AG10803 (cell line): Measurements from ENCODE around the gene AFAP1L1.
A peak's percentile ranks its signal among the peaks of the same experiment; 100 is the strongest.

Source experiments
- DNase-seq: peaks from one replicate; pipeline ENCODE4 v3.0.0; 2010; ENCODE audit warnings: low read depth
- H3K4me3 ChIP-seq: 2 replicates; pipeline ENCODE4 v1.5.1; 2011; ENCODE audit warnings: mild to moderate bottlenecking, low read length, control low read depth
- TF ChIP-seq, protein P1 (sequence below): conservative IDR thresholded peaks from 2 replicates; pipeline ENCODE4 v1.5.1; 2011; ENCODE audit warnings: mild to moderate bottlenecking, low read length, control low read depth, inconsistent platforms

The AFAP1L1 gene

DNA sequence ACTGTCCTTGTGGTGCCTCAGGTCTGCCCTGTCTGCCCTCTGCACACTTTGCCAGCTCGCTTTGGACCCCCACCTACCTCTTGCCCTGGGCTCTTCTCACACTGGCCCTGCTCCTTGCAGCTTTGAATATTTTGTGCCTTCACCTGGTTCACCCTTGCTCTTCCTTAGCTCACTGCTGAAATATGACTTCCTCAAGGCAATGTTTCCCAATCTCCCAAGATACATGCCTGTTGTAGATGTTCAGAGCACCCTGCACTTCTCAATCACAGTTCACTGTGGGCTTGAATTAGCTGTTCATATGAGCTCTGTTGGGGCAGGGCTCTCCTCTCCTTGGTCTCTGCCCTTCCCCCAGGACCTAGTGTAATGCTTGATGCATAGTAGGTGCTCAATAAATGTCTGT lies 8.0 kb downstream of the AFAP1L1 start:
- no peak for DNase-seq
- TF ChIP-seq, protein P1, sequence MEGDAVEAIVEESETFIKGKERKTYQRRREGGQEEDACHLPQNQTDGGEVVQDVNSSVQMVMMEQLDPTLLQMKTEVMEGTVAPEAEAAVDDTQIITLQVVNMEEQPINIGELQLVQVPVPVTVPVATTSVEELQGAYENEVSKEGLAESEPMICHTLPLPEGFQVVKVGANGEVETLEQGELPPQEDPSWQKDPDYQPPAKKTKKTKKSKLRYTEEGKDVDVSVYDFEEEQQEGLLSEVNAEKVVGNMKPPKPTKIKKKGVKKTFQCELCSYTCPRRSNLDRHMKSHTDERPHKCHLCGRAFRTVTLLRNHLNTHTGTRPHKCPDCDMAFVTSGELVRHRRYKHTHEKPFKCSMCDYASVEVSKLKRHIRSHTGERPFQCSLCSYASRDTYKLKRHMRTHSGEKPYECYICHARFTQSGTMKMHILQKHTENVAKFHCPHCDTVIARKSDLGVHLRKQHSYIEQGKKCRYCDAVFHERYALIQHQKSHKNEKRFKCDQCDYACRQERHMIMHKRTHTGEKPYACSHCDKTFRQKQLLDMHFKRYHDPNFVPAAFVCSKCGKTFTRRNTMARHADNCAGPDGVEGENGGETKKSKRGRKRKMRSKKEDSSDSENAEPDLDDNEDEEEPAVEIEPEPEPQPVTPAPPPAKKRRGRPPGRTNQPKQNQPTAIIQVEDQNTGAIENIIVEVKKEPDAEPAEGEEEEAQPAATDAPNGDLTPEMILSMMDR, result no peak
- no peak overlapping the region for H3K4me3 ChIP-seq

DNA sequence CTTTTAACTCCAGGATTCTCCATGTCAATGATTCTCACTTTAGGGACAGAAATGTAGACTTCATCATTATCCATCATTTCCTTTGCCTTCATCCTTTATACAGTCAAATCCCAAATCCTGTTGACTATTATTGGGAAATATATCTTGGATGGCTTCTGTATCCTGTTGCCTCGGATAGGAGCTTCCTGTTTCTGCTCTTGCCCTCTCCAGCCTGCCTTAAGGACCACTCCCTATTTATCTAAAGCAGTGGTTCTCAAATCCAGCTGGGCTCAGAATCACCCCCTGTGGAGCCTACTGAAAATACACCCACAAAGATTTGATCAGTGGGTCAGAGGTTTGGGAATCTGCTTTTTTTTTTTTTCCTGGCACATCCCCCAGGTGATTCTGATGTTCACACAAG lies 8.5 kb downstream of the AFAP1L1 start:
- TF ChIP-seq, protein P1, result 0 out of 2 replicates have a peak, but pooled peaks have one; percentile 3
- no peak overlapping the region for H3K4me3 ChIP-seq
- no peak for DNase-seq

DNA sequence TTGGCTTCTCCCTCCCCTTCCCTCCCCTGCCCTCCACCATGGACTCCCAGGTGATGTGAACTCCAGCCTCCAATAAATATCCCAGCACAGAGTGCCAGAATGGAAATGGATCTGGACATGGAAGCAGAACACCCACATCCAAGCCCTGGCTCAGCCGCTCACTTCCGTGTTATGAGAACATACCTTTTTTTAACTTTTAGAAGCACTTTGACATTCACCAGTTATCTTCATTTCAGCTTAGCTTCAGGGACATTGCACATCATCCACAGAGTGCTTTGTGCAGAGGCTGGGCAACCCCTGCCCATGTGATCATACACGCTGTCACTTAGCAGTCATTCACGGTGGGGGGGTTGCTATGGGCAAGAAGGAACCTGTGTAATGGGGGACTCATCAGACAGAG lies 9.1 kb downstream of the AFAP1L1 start:
- TF ChIP-seq, protein P1, result no peak
- H3K4me3 ChIP-seq, result no peak overlapping the region
- DNase-seq, result no peak

DNA sequence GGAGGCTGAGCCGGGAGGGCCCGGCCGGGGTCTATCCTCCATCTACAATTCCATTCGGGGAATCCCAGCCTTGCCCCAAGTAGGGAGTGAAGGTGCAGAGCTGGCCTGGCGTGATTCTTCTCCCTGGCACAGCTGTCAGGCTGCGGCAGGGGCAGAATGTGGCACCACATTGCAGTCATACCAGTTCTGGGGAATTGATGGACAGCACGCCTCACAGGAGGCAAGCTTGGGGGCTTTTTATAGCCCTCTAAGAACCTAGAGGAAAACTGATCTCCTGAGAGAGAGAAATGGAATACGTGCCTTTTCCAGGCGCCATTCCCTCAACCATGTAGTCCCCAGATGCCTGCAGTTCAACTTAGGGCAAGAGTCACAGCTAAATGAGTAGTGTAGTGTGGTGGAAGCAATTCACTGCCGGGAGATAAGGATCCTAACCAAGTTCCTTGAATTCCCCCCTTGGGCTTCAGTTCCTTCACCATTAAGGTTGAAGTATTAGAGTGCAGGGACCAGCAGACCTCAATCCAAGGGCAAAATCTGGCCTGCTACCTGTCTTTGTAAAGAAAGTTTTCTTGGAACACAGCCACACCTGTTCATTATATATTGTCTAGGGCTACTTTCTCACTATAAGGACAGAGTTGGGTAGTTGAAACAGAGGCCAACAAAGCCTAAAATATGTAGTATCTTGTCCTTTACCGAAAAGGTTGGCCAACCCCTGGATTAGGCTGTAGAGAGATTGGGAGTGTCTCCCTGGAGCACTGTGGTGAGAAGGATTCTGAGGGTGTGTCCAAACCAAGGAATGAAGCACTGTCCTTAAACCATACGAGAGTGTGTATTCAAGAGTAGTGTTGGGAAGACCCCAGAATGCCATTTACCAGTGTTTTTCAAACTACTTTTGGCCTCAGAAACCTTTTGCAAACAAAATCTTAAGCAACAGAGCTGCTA lies 10.6 kb downstream of the AFAP1L1 start:
- no peak for DNase-seq
- no peak overlapping the region for H3K4me3 ChIP-seq
- TF ChIP-seq, protein P1, result no peak

DNA sequence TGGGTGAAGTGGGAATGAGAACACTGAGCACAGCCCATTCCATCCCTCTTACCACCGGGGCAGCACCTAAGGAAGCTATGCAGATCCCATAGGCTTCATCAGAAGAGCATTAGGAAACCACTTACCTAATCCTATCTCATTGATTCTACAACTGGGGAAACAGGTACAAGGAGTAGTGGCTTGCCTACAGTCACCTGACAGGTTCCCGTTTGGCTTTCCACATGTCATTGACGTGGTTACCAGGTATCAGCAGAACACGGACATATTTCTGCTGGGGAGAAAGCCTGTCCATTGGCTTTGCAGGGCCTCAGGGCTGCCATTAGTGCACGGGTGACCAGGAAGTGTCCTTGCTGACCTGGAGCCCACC lies 11.3 kb downstream of the AFAP1L1 start:
- DNase-seq, result no peak
- H3K4me3 ChIP-seq, result no peak overlapping the region
- TF ChIP-seq, protein P1, result no peak

DNA sequence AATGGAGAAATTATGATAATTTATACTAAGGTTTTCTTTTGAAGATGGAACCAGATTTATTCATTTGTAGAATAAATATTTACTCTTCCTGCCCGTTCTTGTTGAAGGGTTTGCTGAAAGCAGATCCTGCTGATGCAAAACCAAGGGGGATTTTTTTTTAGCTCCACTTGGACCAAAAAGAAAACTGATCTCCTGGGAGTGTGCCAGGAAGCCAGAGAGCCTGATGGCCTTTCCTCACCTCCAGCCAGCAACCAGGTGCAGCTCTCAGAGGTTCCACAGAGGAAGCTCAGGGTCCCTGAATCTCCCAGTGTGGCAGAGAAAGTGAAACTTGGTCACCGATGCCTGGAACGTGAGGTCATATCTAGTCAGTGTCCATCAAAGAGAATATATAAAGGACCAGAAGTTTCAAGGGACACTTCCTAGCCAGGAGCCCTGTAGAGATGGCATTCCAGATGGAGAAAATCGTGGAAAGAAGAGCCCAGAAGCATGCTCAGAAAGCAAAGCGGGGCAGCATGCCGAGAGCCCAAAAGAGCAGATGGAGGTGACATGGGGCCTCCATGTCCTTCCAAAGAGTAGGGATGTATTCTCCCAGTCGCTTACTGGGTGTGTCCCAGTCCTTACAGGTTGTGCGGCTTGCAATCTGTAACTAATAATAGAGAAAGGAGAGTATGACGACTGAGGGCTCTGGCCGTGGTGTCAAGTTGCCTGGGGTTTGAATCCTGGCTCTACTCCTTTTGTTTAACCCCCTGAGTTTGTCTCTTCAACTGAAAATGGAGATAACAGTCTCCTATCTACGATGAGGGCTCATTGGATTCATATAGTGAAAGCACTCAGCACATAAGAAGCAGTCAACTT lies 12.2 kb downstream of the AFAP1L1 start:
- DNase-seq, result peak; percentile 57

More for the DNA sequence above, 12.2 kb downstream of the AFAP1L1 start:
- TF ChIP-seq, protein P1, result no peak
- peak overlapping the region; percentile 20 for H3K4me3 ChIP-seq
